Retinal pigment epithelial cell (primary cell): ENCODE measurements around the gene APOA4.

Experiments
- DNase-seq: peaks from one replicate; pipeline ENCODE4 v3.0.0-alpha.2; 2010; ENCODE audit warnings: low read depth
- H3K4me3 ChIP-seq: 2 replicates; pipeline ENCODE4 v1.5.1; 2011; ENCODE audit warnings: mild to moderate bottlenecking, low read length, control low read depth, moderate library complexity
- CTCF ChIP-seq: conservative IDR thresholded peaks from 2 replicates; pipeline ENCODE4 v1.5.1; 2011; ENCODE audit warnings: low read depth, low read length, control low read depth, inconsistent platforms

Gene APOA4

GRCh38 chr11:116776522-116776984 is 46.6 kb downstream of the APOA4 start:
- DNase-seq, result no peak
- no peak overlapping the region for H3K4me3 ChIP-seq
- no peak for TF ChIP-seq CTCF

GRCh38 chr11:116775975-116776374 is 47.1 kb downstream of the APOA4 start:
- H3K4me3 ChIP-seq, result no peak overlapping the region

GRCh38 chr11:116774661-116775060 is 48.4 kb downstream of the APOA4 start:
- no peak overlapping the region for H3K4me3 ChIP-seq
- DNase-seq, result no peak
- no peak for TF ChIP-seq CTCF

More at GRCh38 chr11:116775975-116776374, 47.1 kb downstream of the APOA4 start:
- DNase-seq, result no peak
- TF ChIP-seq CTCF, result no peak

GRCh38 chr11:116773203-116774097 is 49.7 kb downstream of the APOA4 start:
- DNase-seq, result no peak
- no peak for TF ChIP-seq CTCF
- H3K4me3 ChIP-seq, result peak overlapping the region; percentile 94

- H3K4me3 ChIP-seq, result peak within 1 kb of the TSS; percentile 94
- TF ChIP-seq CTCF, result no peak
- no peak for DNase-seq
These were observed 50.5 kb downstream of the APOA4 start, which contains the start of gene BUD13 for GRCh38 chr11:116772443-116773202. BUD13 (minus strand) TSS chr11:116772987; CDS start chr11:116772964, 23 bp downstream.

- TF ChIP-seq CTCF, result no peak
- no peak for DNase-seq
- peak overlapping the region; percentile 94 for H3K4me3 ChIP-seq
These were observed 51.2 kb downstream of the APOA4 start for GRCh38 chr11:116771935-116772334.
